GM12878 (cell line): ENCODE measurements around the gene PAX9. TPM values are rescaled to one million over a fixed set of nuclear protein-coding genes. Genes with fewer than 3 reads are reported as not detected.
A peak's percentile ranks its signal among the peaks of the same experiment; 100 is the strongest.

ENCODE experiments used
- ATAC-seq: fragments of 200-7000 bp; cut with Tn5 transposase; 3 replicates; pipeline ENCODE4 v1.9.1; 2020; ENCODE audit warnings: mild to moderate bottlenecking, moderate library complexity
- BruUV-seq: library from RNA; stranded (reverse); fragments of 400-500 nt; replicated peaks from 2 replicates; lab custom pipeline; 2021; lab: Mats Ljungman, UMichigan
- CTCF ChIA-PET: fragments of 300-600 bp; sonication (Branson Sonifier 250); formaldehyde crosslinking; extraction: SDS; loops from one replicate; lab custom pipeline; 2021; ENCODE audit warnings: inconsistent platforms; lab: Yijun Ruan, JAX
- POLR2A ChIA-PET: fragments of 350-600 bp; formaldehyde crosslinking; extraction: SDS; loops from one replicate; lab custom pipeline; 2021; ENCODE audit warnings: inconsistent platforms; lab: Charles Lee
- RAD21 ChIA-PET: fragments of 300-600 bp; sonication (Branson Sonifier 250); formaldehyde crosslinking; loops from one replicate; lab custom pipeline; 2023; ENCODE audit warnings: antibody characterized with exemption; ENCODE audit not compliant: unreplicated experiment; lab: Charles Lee
- SMC1A ChIA-PET: fragments of 300-600 bp; sonication (Branson Sonifier 250); formaldehyde crosslinking; loops from one replicate; lab custom pipeline; 2023; ENCODE audit not compliant: unreplicated experiment, uncharacterized antibody; lab: Charles Lee
- DNase-seq: peaks from one replicate; pipeline ENCODE4 v3.0.0-alpha.2; 2011; ENCODE audit warnings: low read depth, low spot score
- FAIRE-seq: peaks from 3 replicates; lab custom pipeline; 2011; peaks lifted over from hg19 to GRCh38; lab: Jason Lieb, UNC
- H2AFZ ChIP-seq: 2 replicates; pipeline ENCODE4 v1.6.0; 2011; ENCODE audit warnings: low read depth, low read length, control low read depth; ENCODE audit not compliant: control insufficient read depth
- H3K27ac ChIP-seq: 2 replicates; pipeline ENCODE4 v1.5.1; 2011; ENCODE audit warnings: control low read depth; ENCODE audit not compliant: control insufficient read depth, insufficient read depth
- H3K27me3 ChIP-seq, 2 experiments: replicated peaks in 1 of 2; 2 replicates each; pipeline versions ENCODE4 v1.6.0 to v1.6.1; 2011; ENCODE audit warnings: low read length in 1 of 2; ENCODE audit not compliant: control insufficient read depth in 2 of 2, insufficient read depth in 2 of 2
- H3K36me3 ChIP-seq, 2 experiments: 2 replicates each; pipeline ENCODE4 v1.5.1; 2011; ENCODE audit warnings: low read length in 1 of 2; ENCODE audit not compliant: control insufficient read depth in 2 of 2, insufficient read depth in 2 of 2
- H3K4me1 ChIP-seq: 2 replicates; pipeline ENCODE4 v1.6.1; 2011; ENCODE audit warnings: mild to moderate bottlenecking, low read length, moderate library complexity, mixed read lengths; ENCODE audit not compliant: control insufficient read depth, insufficient read depth
- H3K4me2 ChIP-seq: 2 replicates; pipeline ENCODE4 v1.6.0; 2011; ENCODE audit warnings: control low read depth; ENCODE audit not compliant: control insufficient read depth, insufficient read depth
- H3K4me3 ChIP-seq: fragments of 200-600 bp; sonication (generic); 2 replicates; pipeline ENCODE4 v1.5.1; 2016
- H3K79me2 ChIP-seq: 2 replicates; pipeline ENCODE4 v1.6.0; 2011; ENCODE audit warnings: low read length; ENCODE audit not compliant: control insufficient read depth, insufficient read depth
- H3K9ac ChIP-seq: 2 replicates; pipeline ENCODE4 v1.8.0; 2011; ENCODE audit warnings: low read length, control low read depth, mixed read lengths; ENCODE audit not compliant: control insufficient read depth, insufficient read depth
- H3K9me3 ChIP-seq: replicated peaks from 3 replicates; pipeline ENCODE4 v1.5.1; 2011; ENCODE audit warnings: mild to moderate bottlenecking, low read length; ENCODE audit not compliant: control insufficient read depth, insufficient read depth
- H4K20me1 ChIP-seq: 2 replicates; pipeline ENCODE4 v1.6.0; 2011; ENCODE audit not compliant: control insufficient read depth, insufficient read depth
- PRDM15 ChIP-seq: fragments of 450-650 bp; formaldehyde crosslinking; IDR thresholded peaks from 2 replicates; pipeline ENCODE4 v1.4.0; 2020; ENCODE audit warnings: mild to moderate bottlenecking, moderate library complexity
- SUZ12 ChIP-seq: fragments of 200-600 bp; sonication (generic); IDR thresholded peaks from one replicate; pipeline ENCODE4 v1.6.1; 2018; ENCODE audit warnings: antibody characterized with exemption, mild to moderate bottlenecking; ENCODE audit not compliant: unreplicated experiment
- WGBS: methylation state at CpG from one replicate; pipeline ENCODE4 v1.1.6; 2016; ENCODE audit warnings: low lambda C conversion rate; ENCODE audit not compliant: insufficient replicate concordance, insufficient coverage; ENCODE audit errors: missing lambda C conversion rate; 5-methylcytosine and 5-hydroxymethylcytosine counted together
- in situ Hi-C: fragments of 300-500 bp; cut with MboI; formaldehyde crosslinking; loops from 9 replicates; pipeline ENCODE4 v1.14.3; 2018; ENCODE audit warnings: mixed read lengths
- intact Hi-C: fragments of 100-400 bp; cut with micrococcal nuclease; formaldehyde crosslinking; loops from one replicate; pipeline ENCODE4 v1.14.2; 2022; ENCODE audit not compliant: unreplicated experiment
- polyA plus RNA-seq, 11 experiments: library from polyadenylated mRNA; depleted of rRNA in 4 of 11; unstranded in 6 of 11; stranded (reverse) in 5 of 11; fragments of >200 nt; fragmentation: Nextera tagmentation in 4 of 11; fragmentation: Illumina TruSeq in 1 of 11; extraction: Ambion mirVana in 4 of 11; extraction: Trizol in 1 of 11; gene quantifications; 1 replicate in 1 of 11; 2 replicates in 10 of 11; pipeline versions ENCODE4 v1.2.1 to v1.2.3, GENCODE V29; 2011 to 2016; ENCODE audit warnings: inconsistent platforms in 2 of 11, missing spikeins in 2 of 11, low read depth in 1 of 11
- total RNA-seq, 4 experiments: library from RNA; depleted of rRNA in 3 of 4; stranded (reverse); fragments of >200 nt in 3 of 4; fragmentation: Illumina TruSeq in 1 of 4; extraction: Trizol in 1 of 4; gene quantifications; 2 replicates each; pipeline versions ENCODE4 v1.2.1 to v1.2.3, GENCODE V29; 2013 to 2021

PAX9 gene
- total and polyA plus RNA-seq, 10 of the 15 experiments (the other 5 are each of a cell fraction or from before 2014, with no cell fraction given) = 0.03 to 8.2 (median 0.09) TPM; not detected in 3

- H3K9me3 ChIP-seq = no peaks in the 10 kb centered on the region; the same call in 2 of the 3 replicates
- ATAC-seq (no peak), FAIRE-seq (no peak), DNase-seq (no peak)
- no peak overlapping the region for H3K27ac ChIP-seq
- no peaks in the 10 kb centered on the region for H4K20me1 ChIP-seq
- WGBS = 49% methylated on average over 47 of the region's 55 CpGs
- no peak overlapping the region for H3K4me2 ChIP-seq
- no peaks in the 10 kb centered on the region for H3K4me1 ChIP-seq
- peaks cover 1 to 7% of the 10 kb centered on the region in 2 experiments; a peak in 3 of 4 replicates for H3K27me3 ChIP-seq
- no peak overlapping the region for H3K9ac ChIP-seq
- no peaks in the 10 kb centered on the region for H3K79me2 ChIP-seq
- no peaks in the 10 kb centered on the region for H3K36me3 ChIP-seq
- in situ Hi-C loops = no loop called here
- intact Hi-C loops = no loop called here
- no peak for TF ChIP-seq PRDM15
- TF ChIP-seq SUZ12 = peak; percentile 32
- H3K4me3 ChIP-seq = no peak overlapping the region
- no peak overlapping the region for H2AFZ ChIP-seq
- ChIA-PET SMC1A (no interaction called here), POLR2A (no interaction called here), CTCF (interaction anchor here (0.6 to 2.1 kb wide), 2 partner anchors 160 to 295 kb away, joined by 3 to 11 read pairs; no protein-coding TSS in a partner anchor), RAD21 (no interaction called here)
- no TSS peak for BruUV-seq
Measured at GRCh38 chr14:36646664-36647416, 14.8 kb upstream of the PAX9 start.
